H1 (cell line): Measurements from ENCODE around the gene GALNTL6. TPM values are rescaled to one million over a fixed set of nuclear protein-coding genes. Genes with fewer than 3 reads are reported as not detected.

Experiments used
- MAX ChIP-seq: IDR thresholded peaks from 2 replicates; pipeline ENCODE4 v1.6.1; 2012; ENCODE audit warnings: inconsistent platforms
- polyA plus RNA-seq, 7 experiments: library from polyadenylated mRNA; depleted of rRNA in 3 of 7; stranded (reverse) in 5 of 7; unstranded in 2 of 7; fragments of >200 nt in 5 of 7; fragments of 200-250 nt in 2 of 7; gene quantifications; 1 replicate in 5 of 7; 2 replicates in 1 of 7; 4 replicates in 1 of 7; pipeline versions ENCODE4 v1.2.1 to v1.2.3, GENCODE V29; 2011 to 2013; ENCODE audit warnings: missing spikeins in 2 of 7, mixed read lengths in 2 of 7
- total RNA-seq: library from RNA; stranded (reverse); fragmentation: NEBNext Ultra II Directional; extraction: Animal tissue kit (Norgen Biotek cat#: 25700); gene quantifications from 2 replicates; pipeline ENCODE4 v1.2.1, GENCODE V29; 2021

The GALNTL6 gene
- total and polyA plus RNA-seq, 2 of the 8 experiments (the other 6 are each of a cell fraction or from before 2014, with no cell fraction given), result 0.03 to 0.32 TPM

GRCh38 chr4:172225457-172225856 is 412.3 kb downstream of the GALNTL6 start (continued):
- TF ChIP-seq MAX, result no peak
